ENCODE measurements around the gene UBFD1. TPM values are rescaled to one million over a fixed set of nuclear protein-coding genes. Genes with fewer than 3 reads are reported as not detected.

The UBFD1 gene
- total and polyA plus RNA-seq, 2 of the 8 experiments (the other 6 are each of a cell fraction or from before 2014, with no cell fraction given), result 66.3 to 106 TPM

GRCh38 chr16:23521037-23521743, 36.3 kb upstream of the UBFD1 start:
- Histone ChIP-seq H3K56ac (replicated peaks; ENCODE audit: insufficient read length, low read depth, low read length) (no peak overlapping the region), H3K18ac (ENCODE audit: extremely low read depth, low read length) (no peak overlapping the region), H2AFZ (ENCODE audit: low read length) (no peak overlapping the region), H3K4me1 (replicated peaks in 1 of 4; ENCODE audit: control insufficient read depth in 3 of 4, insufficient read depth in 4 of 4, low read length in 3 of 4) (no peaks in the 10 kb centered on the region), H3K27ac (ENCODE audit: low read depth, low read length) (no peak overlapping the region), H2BK20ac (ENCODE audit: low read length) (no peak overlapping the region), H4K91ac (replicated peaks; ENCODE audit: insufficient read length, low read length) (no peak overlapping the region), H3K4me2 (ENCODE audit: insufficient read depth in 1 of 2, low read depth in 2 of 2, low read length in 2 of 2) (no peak overlapping the region), H3K9me3 (ENCODE audit: insufficient read depth in 2 of 2, low read depth in 1 of 2, low read length in 1 of 2) (no peaks in the 10 kb centered on the region), H2BK15ac (ENCODE audit: low read length) (no peak overlapping the region), H3K14ac (ENCODE audit: insufficient read length) (no peak overlapping the region), H4K8ac (ENCODE audit: extremely low read depth, insufficient read depth, low read length) (no peak overlapping the region), H3K4ac (replicated peaks; ENCODE audit: insufficient read length, low read depth, low read length) (no peak overlapping the region), H4K20me1 (replicated peaks in 1 of 2; ENCODE audit: control insufficient read depth in 1 of 2, insufficient read depth in 2 of 2, low read length in 2 of 2) (peaks cover 2 to 4% of the 10 kb centered on the region in 2 experiments), H3K27me3 (replicated peaks in 1 of 4; ENCODE audit: control insufficient read depth in 3 of 4, extremely low read depth in 1 of 4, insufficient read depth in 3 of 4, low read length in 3 of 4) (no peaks in the 10 kb centered on the region; a peak in 1 of 7 replicates), H3K36me3 (ENCODE audit: control insufficient read depth in 2 of 4, insufficient read depth in 4 of 4, low read length in 3 of 4) (peaks cover 17 to 46% (median 43%) of the 10 kb centered on the region in 4 experiments), H4K5ac (ENCODE audit: insufficient read length, low read depth, low read length) (no peak overlapping the region), H3K4me3 (ENCODE audit: extremely low read depth in 1 of 4, insufficient read depth in 2 of 4, low read depth in 3 of 4, low read length in 4 of 4) (no peak overlapping the region), H2BK12ac (ENCODE audit: low read depth, low read length) (no peak overlapping the region), H3K79me1 (ENCODE audit: low read depth, low read length) (no peaks in the 10 kb centered on the region), H3K79me2 (ENCODE audit: control insufficient read depth in 1 of 2, insufficient read depth in 2 of 2, low read length in 2 of 2) (no peaks in the 10 kb centered on the region), H3K23ac (ENCODE audit: insufficient read length) (no peak overlapping the region), H3K9ac (replicated peaks in 1 of 4; ENCODE audit: extremely low read depth in 1 of 4, low read depth in 3 of 4, low read length in 3 of 4) (no peak overlapping the region), H2BK5ac (ENCODE audit: low read depth, low read length) (no peak overlapping the region), H2BK120ac (replicated peaks; ENCODE audit: low read depth, low read length) (no peak overlapping the region), H2AK5ac (ENCODE audit: low read depth, low read length) (no peak overlapping the region), H3K23me2 (ENCODE audit: low read depth, low read length) (no peaks in the 10 kb centered on the region)
- no peak for DNase-seq (ENCODE audit: low read depth in 1 of 2, low spot score in 2 of 2)
- CTCF ChIA-PET (ENCODE audit: partially characterized antibody), result interaction anchor here (0.6 to 1.3 kb wide), 2 partner anchors 12 to 1491 kb away, joined by 3 to 4 read pairs; no protein-coding TSS in a partner anchor
- FAIRE-seq, result no peak
- POLR2A ChIA-PET (ENCODE audit: partially characterized antibody), result interaction anchor here (0.6 to 1.3 kb wide), 3 partner anchors 11 to 17 kb away, joined by 3 to 7 read pairs (median 3); partner anchors contain the start of gene GGA2
- 65% methylated on average over 4 of the region's 4 CpGs; no CpG with 5 or more reads in 1 of the 2 experiments for WGBS, 2 experiments (ENCODE audit: extremely low coverage in 1 of 2, insufficient coverage in 1 of 2, insufficient read length in 1 of 2, insufficient replicate concordance in 2 of 2, low coverage in 1 of 2, low lambda C conversion rate in 2 of 2, missing lambda C conversion rate in 1 of 2)

Data from H1 (cell line).